ENCODE measurements around the gene DAP.

- no peak for TF ChIP-seq CTCF (IDR thresholded peaks at IDR 0.05; ENCODE audit: insufficient read depth, low read length, poor library complexity, severe bottlenecking)
- no peak for TF ChIP-seq EZH2phosphoT487 (conservative IDR thresholded peaks at IDR 0.05; ENCODE audit: low read length)
Observed at GRCh38 chr5:10673017-10673389, 88.0 kb downstream of the DAP start.

Measured in SU-DHL-6 (cell line).